ENCODE results near the gene TSPAN11. TPM values are rescaled to one million over a fixed set of nuclear protein-coding genes. Genes with fewer than 3 reads are reported as not detected.

Gene TSPAN11
- total and polyA plus RNA-seq, 2 of the 8 experiments (the other 6 are each of a cell fraction or from before 2014, with no cell fraction given) = 3.9 to 8.2 TPM

DNA sequence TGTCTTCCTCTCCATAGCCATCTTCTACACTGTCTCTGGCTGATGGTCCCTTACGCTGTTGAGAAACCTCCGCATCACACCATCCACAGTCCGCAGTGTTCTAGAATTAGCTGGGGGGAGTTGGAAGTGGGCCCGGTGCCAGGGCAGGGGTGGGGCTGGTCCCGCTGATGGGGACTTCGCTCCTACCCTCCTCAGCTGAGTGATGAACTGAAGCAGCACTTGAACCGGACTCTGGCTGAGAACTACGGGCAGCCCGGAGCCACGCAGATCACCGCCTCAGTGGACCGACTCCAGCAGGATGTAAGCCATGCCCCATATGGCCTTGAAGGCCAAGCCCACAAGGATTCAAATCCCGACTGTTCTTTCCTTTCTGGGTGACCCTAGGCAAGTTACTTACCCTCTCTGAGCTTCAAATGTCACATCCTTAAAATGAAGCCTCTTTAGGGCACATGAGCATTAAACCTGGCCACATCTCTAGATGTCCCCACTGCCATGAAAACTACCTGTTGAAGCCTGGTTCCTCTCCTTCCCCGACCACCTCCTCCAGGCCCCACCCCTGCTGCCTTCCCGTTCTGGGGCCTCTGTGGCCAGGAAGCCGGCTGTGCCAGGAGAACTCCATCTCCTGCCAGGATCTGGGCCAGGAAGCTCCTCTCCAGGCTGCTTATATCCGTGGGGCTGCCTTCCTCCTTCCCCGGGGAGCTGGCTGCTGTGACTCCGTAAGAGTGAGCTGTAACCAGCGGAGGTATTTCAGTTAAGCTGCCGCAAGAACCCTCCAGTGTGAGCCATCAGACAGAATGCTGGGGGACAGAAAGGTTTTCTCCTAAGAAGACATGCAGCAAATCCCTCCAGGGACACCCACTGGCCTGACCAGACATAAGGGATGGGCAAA is 53.1 kb downstream of the TSPAN11 start:
- Histone ChIP-seq H2AFZ (ENCODE audit: low read length) (no peak overlapping the region), H3K23me2 (ENCODE audit: low read depth, low read length) (no peaks in the 10 kb centered on the region), H4K5ac (ENCODE audit: insufficient read length, low read depth, low read length) (no peak overlapping the region), H3K18ac (ENCODE audit: extremely low read depth, low read length) (no peak overlapping the region), H3K4me2 (ENCODE audit: insufficient read depth in 1 of 2, low read depth in 2 of 2, low read length in 2 of 2) (no peak overlapping the region), H3K4ac (replicated peaks; ENCODE audit: insufficient read length, low read depth, low read length) (no peak overlapping the region), H3K79me2 (ENCODE audit: control insufficient read depth in 1 of 2, insufficient read depth in 2 of 2, low read length in 2 of 2) (no peaks in the 10 kb centered on the region), H2AK5ac (ENCODE audit: low read depth, low read length) (no peak overlapping the region), H4K8ac (ENCODE audit: extremely low read depth, insufficient read depth, low read length) (no peak overlapping the region; the same call in 1 of the 2 replicates), H3K9ac (replicated peaks in 1 of 4; ENCODE audit: extremely low read depth in 1 of 4, low read depth in 3 of 4, low read length in 3 of 4) (no peak overlapping the region), H2BK15ac (ENCODE audit: low read length) (no peak overlapping the region), H4K91ac (replicated peaks; ENCODE audit: insufficient read length, low read length) (no peak overlapping the region), H3K79me1 (ENCODE audit: low read depth, low read length) (no peaks in the 10 kb centered on the region), H3K9me3 (ENCODE audit: insufficient read depth in 2 of 2, low read depth in 1 of 2, low read length in 1 of 2) (no peaks in the 10 kb centered on the region), H3K4me1 (replicated peaks in 1 of 4; ENCODE audit: control insufficient read depth in 3 of 4, insufficient read depth in 4 of 4, low read length in 3 of 4) (peaks cover 2 to 14% (median 7%) of the 10 kb centered on the region in 4 experiments), H3K14ac (ENCODE audit: insufficient read length) (no peak overlapping the region), H3K4me3 (ENCODE audit: extremely low read depth in 1 of 4, insufficient read depth in 2 of 4, low read depth in 3 of 4, low read length in 4 of 4) (no peak overlapping the region), H3K23ac (ENCODE audit: insufficient read length) (no peak overlapping the region), H3K27me3 (replicated peaks in 1 of 4; ENCODE audit: control insufficient read depth in 3 of 4, extremely low read depth in 1 of 4, insufficient read depth in 3 of 4, low read length in 3 of 4) (no peaks in the 10 kb centered on the region), H2BK120ac (replicated peaks; ENCODE audit: low read depth, low read length) (no peak overlapping the region), H2BK20ac (ENCODE audit: low read length) (no peak overlapping the region), H3K56ac (replicated peaks; ENCODE audit: insufficient read length, low read depth, low read length) (no peak overlapping the region), H2BK5ac (ENCODE audit: low read depth, low read length) (no peak overlapping the region), H4K20me1 (replicated peaks in 1 of 2; ENCODE audit: control insufficient read depth in 1 of 2, insufficient read depth in 2 of 2, low read length in 2 of 2) (peaks cover 0 to 9% of the 10 kb centered on the region in 2 experiments), H2BK12ac (ENCODE audit: low read depth, low read length) (no peak overlapping the region), H3K36me3 (ENCODE audit: control insufficient read depth in 2 of 4, insufficient read depth in 4 of 4, low read length in 3 of 4) (no peaks in the 10 kb centered on the region), H3K27ac (ENCODE audit: low read depth, low read length) (no peak overlapping the region)
- FAIRE-seq (no peak), DNase-seq (ENCODE audit: low read depth in 1 of 2, low spot score in 2 of 2) (no peak)
- TF ChIP-seq, protein P1, sequence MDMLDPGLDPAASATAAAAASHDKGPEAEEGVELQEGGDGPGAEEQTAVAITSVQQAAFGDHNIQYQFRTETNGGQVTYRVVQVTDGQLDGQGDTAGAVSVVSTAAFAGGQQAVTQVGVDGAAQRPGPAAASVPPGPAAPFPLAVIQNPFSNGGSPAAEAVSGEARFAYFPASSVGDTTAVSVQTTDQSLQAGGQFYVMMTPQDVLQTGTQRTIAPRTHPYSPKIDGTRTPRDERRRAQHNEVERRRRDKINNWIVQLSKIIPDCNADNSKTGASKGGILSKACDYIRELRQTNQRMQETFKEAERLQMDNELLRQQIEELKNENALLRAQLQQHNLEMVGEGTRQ (IDR thresholded peaks at IDR 0.05; ENCODE audit: low read length) = no peak
- TF ChIP-seq ATF3 (IDR thresholded peaks at IDR 0.05; ENCODE audit: insufficient read depth, low read depth, low read length) (no peak), JUND (IDR thresholded peaks at IDR 0.05; ENCODE audit: low read length) (no peak), CBX8 (IDR thresholded peaks at IDR 0.05; ENCODE audit: borderline replicate concordance, low read depth, low read length) (no peak), SRF (IDR thresholded peaks at IDR 0.05; ENCODE audit: low read depth, low read length) (no peak), POU5F1 (IDR thresholded peaks at IDR 0.05; ENCODE audit: low read depth, low read length) (no peak), POLR2AphosphoS5 (IDR thresholded peaks at IDR 0.05; ENCODE audit: low read depth, low read length) (no peak), RBBP5 (IDR thresholded peaks at IDR 0.05; ENCODE audit: borderline replicate concordance, low read depth, low read length) (no peak), SP2 (IDR thresholded peaks at IDR 0.05; ENCODE audit: low read length) (no peak)
- CTCF ChIA-PET (ENCODE audit: partially characterized antibody) = interaction anchor here (0.6 to 21.1 kb wide), 9 partner anchors 9 to 293 kb away, joined by 3 to 385 read pairs (median 4); no protein-coding TSS in a partner anchor
- POLR2A ChIA-PET (ENCODE audit: partially characterized antibody) = interaction anchor here (0.7 kb wide), 1 partner anchor 10 kb away, joined by 3 read pairs; no protein-coding TSS in a partner anchor
- WGBS, 2 experiments (ENCODE audit: extremely low coverage in 1 of 2, insufficient coverage in 1 of 2, insufficient read length in 1 of 2, insufficient replicate concordance in 2 of 2, low coverage in 1 of 2, low lambda C conversion rate in 2 of 2, missing lambda C conversion rate in 1 of 2) = 92% methylated on average over 17 of the region's 21 CpGs; no CpG with 5 or more reads in 1 of the 2 experiments

Data from H1 (cell line).